ENCODE data around the gene IGF1. TPM values are rescaled to one million over a fixed set of nuclear protein-coding genes. Genes with fewer than 3 reads are reported as not detected.
A peak's percentile ranks its signal among the peaks of the same experiment; 100 is the strongest.

The IGF1 gene
- total and polyA plus RNA-seq, 9 of the 15 experiments (the other 6 are each of a cell fraction or from before 2014, with no cell fraction given): 3.7 to 13.9 (median 4.5) TPM

GRCh38 chr12:102376781-102377180 lies 103.6 kb downstream of the IGF1 start (continued):
- TF ChIP-seq MGA (IDR thresholded peaks at IDR 0.05): no peak
- TF ChIP-seq ADNP (tag; IDR thresholded peaks at IDR 0.05): peak; percentile 72

All from K562 (cell line).